Measurements from ENCODE around the gene SLC39A11.
"Not testable (repeated sequence)": the region's sequence is repeated elsewhere in the genome, so short reads cannot be mapped to it uniquely, and the experiment has no call there.

- TF ChIP-seq, protein P1, sequence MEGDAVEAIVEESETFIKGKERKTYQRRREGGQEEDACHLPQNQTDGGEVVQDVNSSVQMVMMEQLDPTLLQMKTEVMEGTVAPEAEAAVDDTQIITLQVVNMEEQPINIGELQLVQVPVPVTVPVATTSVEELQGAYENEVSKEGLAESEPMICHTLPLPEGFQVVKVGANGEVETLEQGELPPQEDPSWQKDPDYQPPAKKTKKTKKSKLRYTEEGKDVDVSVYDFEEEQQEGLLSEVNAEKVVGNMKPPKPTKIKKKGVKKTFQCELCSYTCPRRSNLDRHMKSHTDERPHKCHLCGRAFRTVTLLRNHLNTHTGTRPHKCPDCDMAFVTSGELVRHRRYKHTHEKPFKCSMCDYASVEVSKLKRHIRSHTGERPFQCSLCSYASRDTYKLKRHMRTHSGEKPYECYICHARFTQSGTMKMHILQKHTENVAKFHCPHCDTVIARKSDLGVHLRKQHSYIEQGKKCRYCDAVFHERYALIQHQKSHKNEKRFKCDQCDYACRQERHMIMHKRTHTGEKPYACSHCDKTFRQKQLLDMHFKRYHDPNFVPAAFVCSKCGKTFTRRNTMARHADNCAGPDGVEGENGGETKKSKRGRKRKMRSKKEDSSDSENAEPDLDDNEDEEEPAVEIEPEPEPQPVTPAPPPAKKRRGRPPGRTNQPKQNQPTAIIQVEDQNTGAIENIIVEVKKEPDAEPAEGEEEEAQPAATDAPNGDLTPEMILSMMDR (conservative IDR thresholded peaks at IDR 0.05 in 1 of 2, IDR thresholded peaks at IDR 0.05 in 1 of 2; ENCODE audit: extremely low read depth in 1 of 2, insufficient read depth in 1 of 2, low read depth in 1 of 2, low read length in 2 of 2) = not testable (repeated sequence)
- not testable (repeated sequence) for TF ChIP-seq EZH2 (IDR thresholded peaks at IDR 0.05; ENCODE audit: borderline replicate concordance, low read length)
These were observed 24.8 kb downstream of the SLC39A11 start for GRCh38 chr17:73067699-73068098.
